Thyroid gland (tissue), 4 donors: ENCODE data around the gene AP1S2. TPM values are rescaled to one million over a fixed set of nuclear protein-coding genes. Genes with fewer than 3 reads are reported as not detected.
"Not testable (repeated sequence)": the region's sequence is repeated elsewhere in the genome, so short reads cannot be mapped to it uniquely, and the experiment has no call there.

Experiments
- DNase-seq, 2 donors: peaks; one replicate each; pipeline ENCODE4 v3.0.0-alpha.2; 2019
- H3K27ac ChIP-seq, 3 donors: fragments of 200-600 bp; sonication (generic); 1 replicate in 2 of 3; 2 replicates in 1 of 3; pipeline ENCODE4 v1.5.1; 2016 to 2019; ENCODE audit warnings: mild to moderate bottlenecking in 1 of 3, moderate library complexity in 1 of 3
- H3K27me3 ChIP-seq: fragments of 200-600 bp; sonication (generic); one replicate; pipeline ENCODE4 v1.5.1; 2019
- H3K36me3 ChIP-seq, 2 donors: fragments of 200-600 bp; sonication (generic); one replicate each; pipeline ENCODE4 v1.5.1; 2016 to 2019
- H3K4me1 ChIP-seq, 2 donors: fragments of 200-600 bp; sonication (generic); one replicate each; pipeline ENCODE4 v1.5.1; 2017 to 2019
- H3K4me3 ChIP-seq, 3 donors: fragments of 200-600 bp; sonication (generic); replicated peaks in 1 of 3; 1 replicate in 2 of 3; 2 replicates in 1 of 3; pipeline ENCODE4 v1.5.1; 2016; ENCODE audit warnings: mild to moderate bottlenecking in 1 of 3
- H3K9me3 ChIP-seq: fragments of 200-600 bp; sonication (generic); one replicate; pipeline ENCODE4 v1.5.1; 2017
- CTCF ChIP-seq, 6 experiments: fragments of 200-600 bp in 3 of 6; fragments of 450-650 bp in 3 of 6; sonication (generic) in 3 of 6; IDR thresholded peaks; one replicate each; pipeline ENCODE4 v1.5.1; 2016 to 2019; ENCODE audit warnings: antibody characterized with exemption in 6 of 6, mild to moderate bottlenecking in 2 of 6, inconsistent platforms in 1 of 6, moderate library complexity in 1 of 6
- POLR2A ChIP-seq, 2 donors: fragments of 450-650 bp; IDR thresholded peaks; one replicate each; pipeline ENCODE4 v1.6.1; 2017; ENCODE audit warnings: antibody characterized with exemption in 2 of 2, mild to moderate bottlenecking in 2 of 2, moderate library complexity in 1 of 2
- WGBS, 2 donors: methylation state at CpG; one replicate each; pipeline ENCODE4 v1.1.5; 2017; 5-methylcytosine and 5-hydroxymethylcytosine counted together
- intact Hi-C: fragments of 100-400 bp; cut with DNase I; formaldehyde crosslinking; loops from one replicate; pipeline ENCODE4 v1.15.1; 2023
- total RNA-seq, 4 donors: library from RNA; depleted of rRNA; stranded (reverse); fragments of >200 nt; gene quantifications; one replicate each; pipeline ENCODE4 v1.2.3, GENCODE V29; 2016

The AP1S2 gene
- total RNA-seq, 4 donors from 2014 or later = 34.3 to 81.4 (median 45.7) TPM

GRCh38 chrX:15834827-15835595, 19.6 kb downstream of the AP1S2 start:
- Histone ChIP-seq H3K4me3 (no peak overlapping the region), H3K27ac (no peak overlapping the region), H3K27me3 (no peaks in the 10 kb centered on the region), H3K9me3 (no peaks in the 10 kb centered on the region), H3K36me3 (no peaks in the 10 kb centered on the region), H3K4me1 (no peaks in the 10 kb centered on the region)
- intact Hi-C loops = no loop called here
- no peak for DNase-seq
- TF ChIP-seq CTCF (IDR thresholded peaks at IDR 0.05) = no peak
- TF ChIP-seq POLR2A (IDR thresholded peaks at IDR 0.05) = no peak
- WGBS, 2 donors = 73 to 85% methylated on average over 5 of the region's 5 CpGs

- Histone ChIP-seq H3K27ac (no peak overlapping the region), H3K9me3 (no peaks in the 10 kb centered on the region), H3K27me3 (no peaks in the 10 kb centered on the region), H3K36me3 (no peaks in the 10 kb centered on the region), H3K4me1 (no peaks in the 10 kb centered on the region), H3K4me3 (no peak overlapping the region)
- TF ChIP-seq POLR2A (IDR thresholded peaks at IDR 0.05) = no peak
- no peak for TF ChIP-seq CTCF (IDR thresholded peaks at IDR 0.05)
- DNase-seq = no peak
- intact Hi-C loops = no loop called here
- WGBS, 2 donors = 67 to 72% methylated on average over 3 of the region's 3 CpGs
Measured at GRCh38 chrX:15834053-15834452, 20.6 kb downstream of the AP1S2 start.

GRCh38 chrX:15831347-15831746, 23.3 kb downstream of the AP1S2 start:
- H3K27me3 ChIP-seq, H3K27ac ChIP-seq, intact Hi-C loops, H3K4me1 ChIP-seq, H3K36me3 ChIP-seq, H3K4me3 ChIP-seq, H3K9me3 ChIP-seq, DNase-seq: not testable (repeated sequence)
- WGBS, 2 donors = 86 to 91% methylated on average over 1 of the region's 2 CpGs

GRCh38 chrX:15829217-15829616, 25.4 kb downstream of the AP1S2 start:
- TF ChIP-seq CTCF (IDR thresholded peaks at IDR 0.05) = no peak
- TF ChIP-seq POLR2A (IDR thresholded peaks at IDR 0.05) = no peak
- H3K4me1 ChIP-seq = no peaks in the 10 kb centered on the region
- no peaks in the 10 kb centered on the region for H3K36me3 ChIP-seq
- DNase-seq = no peak
- intact Hi-C loops = no loop called here
- H3K4me3 ChIP-seq = no peak overlapping the region
- H3K27me3 ChIP-seq = no peaks in the 10 kb centered on the region
- H3K9me3 ChIP-seq = no peaks in the 10 kb centered on the region
- no peak overlapping the region for H3K27ac ChIP-seq
- 71 to 78% methylated on average over 1 of the region's 1 CpG for WGBS, 2 donors

GRCh38 chrX:15825936-15826335, 28.7 kb downstream of the AP1S2 start:
- H3K4me3 ChIP-seq = no peak overlapping the region
- no peaks in the 10 kb centered on the region for H3K27me3 ChIP-seq
- intact Hi-C loops = no loop called here
- WGBS, 2 donors = 79 to 88% methylated on average over 5 of the region's 5 CpGs
- H3K4me1 ChIP-seq = no peaks in the 10 kb centered on the region
- H3K36me3 ChIP-seq = peaks cover 7 to 17% of the 10 kb centered on the region in 2 donors
- no peak overlapping the region for H3K27ac ChIP-seq
- DNase-seq = no peak
- TF ChIP-seq CTCF (IDR thresholded peaks at IDR 0.05) (no peak), POLR2A (IDR thresholded peaks at IDR 0.05) (no peak)
- no peaks in the 10 kb centered on the region for H3K9me3 ChIP-seq
